Gastrocnemius medialis (tissue), 4 donors: Measurements from ENCODE around the gene PKHD1. TPM values are rescaled to one million over a fixed set of nuclear protein-coding genes. Genes with fewer than 3 reads are reported as not detected.

ENCODE experiments used
- ATAC-seq, 2 donors: fragments of 150-250 bp; one replicate each; pipeline ENCODE4 v1.9.1; 2016
- DNase-seq, 2 donors: peaks; one replicate each; pipeline ENCODE4 v3.0.0-alpha.2; 2019
- H3K27ac ChIP-seq, 4 donors: fragments of 200-600 bp; sonication (generic); 1 replicate in 1 of 4; 2 replicates in 3 of 4; pipeline ENCODE4 v1.5.1; 2016 to 2018; ENCODE audit warnings: mild to moderate bottlenecking in 2 of 4, moderate library complexity in 1 of 4
- H3K27me3 ChIP-seq, 3 donors: fragments of 200-600 bp; sonication (generic) in 2 of 3; 1 replicate in 1 of 3; 2 replicates in 2 of 3; pipeline versions ENCODE4 v1.5.1 to v1.6.0; 2016 to 2019; ENCODE audit warnings: mild to moderate bottlenecking in 1 of 3, moderate library complexity in 1 of 3
- H3K36me3 ChIP-seq, 2 donors: fragments of 200-600 bp; sonication (generic) in 1 of 2; one replicate each; pipeline ENCODE4 v1.5.1; 2017 to 2018
- H3K4me1 ChIP-seq, 2 donors: fragments of 200-600 bp; sonication (generic) in 1 of 2; one replicate each; pipeline ENCODE4 v1.5.1; 2016 to 2017; ENCODE audit warnings: mild to moderate bottlenecking in 2 of 2
- H3K4me3 ChIP-seq, 4 donors: fragments of 200-600 bp; sonication (generic) in 3 of 4; 1 replicate in 1 of 4; 2 replicates in 3 of 4; pipeline ENCODE4 v1.5.1; 2016 to 2019; ENCODE audit warnings: mild to moderate bottlenecking in 2 of 4
- H3K9me3 ChIP-seq, 3 donors: fragments of 200-600 bp; sonication (generic) in 2 of 3; 1 replicate in 1 of 3; 2 replicates in 2 of 3; pipeline ENCODE4 v1.5.1; 2016 to 2019
- CTCF ChIP-seq, 5 experiments: fragments of 450-650 bp in 3 of 5; fragments of 200-600 bp in 2 of 5; sonication (generic) in 2 of 5; IDR thresholded peaks in 4 of 5; conservative IDR thresholded peaks in 1 of 5; 1 replicate in 4 of 5; 2 replicates in 1 of 5; pipeline ENCODE4 v1.5.1; 2016 to 2019; ENCODE audit warnings: antibody characterized with exemption in 5 of 5, mild to moderate bottlenecking in 3 of 5, moderate library complexity in 3 of 5
- POLR2A ChIP-seq, 2 donors: fragments of 450-650 bp; IDR thresholded peaks; one replicate each; pipeline ENCODE4 v1.6.1; 2017; ENCODE audit warnings: antibody characterized with exemption in 2 of 2, mild to moderate bottlenecking in 2 of 2, moderate library complexity in 2 of 2
- in situ Hi-C, 4 donors: fragments of 200-750 bp; cut with MboI; loops; one replicate each; pipeline versions ENCODE4 v1.15.0 to v1.8.0; 2017; ENCODE audit warnings: low sequenced_read_pairs in 4 of 4
- intact Hi-C: fragments of 100-400 bp; cut with DNase I; formaldehyde crosslinking; loops from one replicate; pipeline ENCODE4 v1.15.1; 2023; ENCODE audit warnings: low total_unique reads
- total RNA-seq, 4 donors: library from RNA; depleted of rRNA; stranded (reverse); fragments of >200 nt; gene quantifications; one replicate each; pipeline versions ENCODE4 v1.1.0 to v1.2.3, GENCODE V29; 2016

PKHD1 gene
- total RNA-seq, 4 donors from 2014 or later: 0.02 to 0.05 (median 0.02) TPM; not detected in 1

GRCh38 chr6:52013035-52013434 is 74.4 kb downstream of the PKHD1 start:
- intact Hi-C loops: no loop called here
- Histone ChIP-seq H3K36me3 (no peaks in the 10 kb centered on the region), H3K4me1 (no peaks in the 10 kb centered on the region), H3K27ac (no peak overlapping the region), H3K27me3 (no peaks in the 10 kb centered on the region), H3K9me3 (no peaks in the 10 kb centered on the region), H3K4me3 (no peak overlapping the region)
- no peak for DNase-seq
- no peak for TF ChIP-seq CTCF (IDR thresholded peaks at IDR 0.05 in 4 of 5, conservative IDR thresholded peaks at IDR 0.05 in 1 of 5)
- TF ChIP-seq POLR2A (IDR thresholded peaks at IDR 0.05): no peak
- no peak for ATAC-seq
- in situ Hi-C loops: loop anchor here in 2 of 4 donors (25.0 kb wide), 1 partner anchor 1201 kb away; the partner anchor contains the start of gene TFAP2B (in 2 of the 2)

GRCh38 chr6:52012582-52012981 is 74.8 kb downstream of the PKHD1 start:
- DNase-seq (no peak), ATAC-seq (no peak)
- intact Hi-C loops (no loop called here), in situ Hi-C loops (loop anchor here in 2 of 4 donors (25.0 kb wide), 1 partner anchor 1200 kb away; the partner anchor contains the start of gene TFAP2B (in 2 of the 2))
- Histone ChIP-seq H3K27me3 (no peaks in the 10 kb centered on the region), H3K27ac (no peak overlapping the region), H3K4me3 (no peak overlapping the region), H3K9me3 (no peaks in the 10 kb centered on the region), H3K36me3 (no peaks in the 10 kb centered on the region), H3K4me1 (no peaks in the 10 kb centered on the region)
- no peak for TF ChIP-seq CTCF (IDR thresholded peaks at IDR 0.05 in 4 of 5, conservative IDR thresholded peaks at IDR 0.05 in 1 of 5)
- TF ChIP-seq POLR2A (IDR thresholded peaks at IDR 0.05): no peak

GRCh38 chr6:52010806-52011205 is 76.6 kb downstream of the PKHD1 start:
- Histone ChIP-seq H3K27ac (no peak overlapping the region), H3K36me3 (no peaks in the 10 kb centered on the region), H3K4me3 (no peak overlapping the region), H3K27me3 (no peaks in the 10 kb centered on the region), H3K9me3 (no peaks in the 10 kb centered on the region), H3K4me1 (no peaks in the 10 kb centered on the region)
- DNase-seq (no peak), ATAC-seq (no peak)
- in situ Hi-C loops (loop anchor here in 2 of 4 donors (25.0 kb wide), 1 partner anchor 1199 kb away; the partner anchor contains the start of gene TFAP2B (in 2 of the 2)), intact Hi-C loops (no loop called here)
- no peak for TF ChIP-seq POLR2A (IDR thresholded peaks at IDR 0.05)
- no peak for TF ChIP-seq CTCF (IDR thresholded peaks at IDR 0.05 in 4 of 5, conservative IDR thresholded peaks at IDR 0.05 in 1 of 5)

- no peaks in the 10 kb centered on the region for H3K9me3 ChIP-seq
- TF ChIP-seq CTCF (IDR thresholded peaks at IDR 0.05 in 4 of 5, conservative IDR thresholded peaks at IDR 0.05 in 1 of 5): no peak
- no peak for TF ChIP-seq POLR2A (IDR thresholded peaks at IDR 0.05)
- ATAC-seq (no peak), DNase-seq (no peak)
- no peaks in the 10 kb centered on the region for H3K36me3 ChIP-seq
- in situ Hi-C loops: loop anchor here in 2 of 4 donors (25.0 kb wide), 1 partner anchor 1198 kb away; the partner anchor contains the start of gene TFAP2B (in 2 of the 2)
- no peak overlapping the region for H3K27ac ChIP-seq
- H3K4me1 ChIP-seq: no peaks in the 10 kb centered on the region
- intact Hi-C loops: no loop called here
- H3K27me3 ChIP-seq: no peaks in the 10 kb centered on the region
- H3K4me3 ChIP-seq: no peak overlapping the region
Measured at GRCh38 chr6:52010145-52010544, 77.3 kb downstream of the PKHD1 start.
